Subcutaneous adipose tissue (tissue), 4 donors: ENCODE data around the gene RCC1. TPM values are rescaled to one million over a fixed set of nuclear protein-coding genes. Genes with fewer than 3 reads are reported as not detected.

Experiments
- CTCF ChIP-seq: fragments of 450-650 bp; IDR thresholded peaks from one replicate; pipeline ENCODE4 v1.5.1; 2016; ENCODE audit warnings: low read depth, mild to moderate bottlenecking, control low read depth, antibody characterized with exemption, moderate library complexity
- total RNA-seq, 4 donors: library from RNA; depleted of rRNA; stranded (reverse); fragments of >200 nt; gene quantifications; one replicate each; pipeline ENCODE4 v1.1.0, GENCODE V29; 2016

Gene RCC1
- total RNA-seq, 4 donors from 2014 or later, result 13.9 to 32.3 (median 19.4) TPM

- no peak for TF ChIP-seq CTCF
Observed at GRCh38 chr1:28480308-28480707, 25.5 kb upstream of the RCC1 start.

DNA sequence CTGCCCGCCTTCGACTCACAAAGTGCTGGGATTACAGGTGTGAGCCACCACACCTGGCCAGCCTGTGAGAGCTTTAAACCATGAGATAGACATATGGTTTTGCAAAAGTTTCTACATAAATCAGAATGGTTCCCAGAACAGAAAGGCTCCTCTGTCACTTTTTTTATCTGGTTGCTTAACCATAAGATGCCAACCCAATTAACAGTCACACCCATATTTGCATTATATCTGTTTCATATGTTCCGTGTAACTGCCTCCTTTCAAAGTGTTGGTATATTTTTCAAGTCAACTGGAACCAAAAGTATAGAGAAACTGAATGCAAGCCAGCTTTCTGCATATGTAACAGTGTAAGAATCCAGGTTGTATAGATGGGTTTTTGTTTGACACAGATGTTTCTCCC lies 23.7 kb upstream of the RCC1 start:
- TF ChIP-seq CTCF, result no peak

DNA sequence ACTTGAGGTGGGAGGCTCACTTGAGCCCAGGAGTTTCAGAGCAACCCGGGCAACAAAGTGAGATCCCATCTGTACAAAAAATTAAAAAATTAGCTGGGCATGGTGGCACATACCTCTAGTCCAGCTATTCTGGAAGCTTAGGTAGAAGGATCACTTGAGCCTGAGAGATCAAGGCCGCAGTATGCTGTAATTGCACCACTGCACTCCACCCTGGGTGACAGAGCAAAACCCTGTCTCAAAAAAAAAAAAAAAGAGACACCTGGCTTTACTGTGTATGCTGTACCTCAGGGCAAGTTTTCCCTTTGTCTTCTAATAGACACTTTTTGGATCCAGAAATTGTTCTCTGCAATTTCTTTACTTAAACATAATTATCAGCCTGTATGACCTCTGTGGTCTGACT lies 23.1 kb upstream of the RCC1 start:
- no peak for TF ChIP-seq CTCF

DNA sequence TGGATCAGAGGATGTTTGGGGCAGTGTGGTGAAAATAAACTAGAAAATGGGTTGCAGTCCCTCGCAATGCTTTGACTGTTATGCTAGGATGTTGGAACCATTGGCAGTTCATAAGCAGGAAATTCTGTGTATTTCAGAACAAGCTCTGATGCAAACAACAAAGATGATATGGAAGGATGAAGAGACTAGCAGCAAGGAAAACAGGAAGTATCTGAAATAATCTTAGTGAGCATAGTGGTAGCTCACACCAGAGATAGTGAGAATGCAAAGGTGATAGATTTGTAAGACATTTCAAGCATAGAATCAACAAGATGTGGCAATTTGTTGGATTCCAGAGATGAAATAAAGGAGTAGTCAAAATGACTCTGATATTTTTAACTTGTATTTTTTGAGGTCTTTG lies 11.1 kb upstream of the RCC1 start:
- TF ChIP-seq CTCF, result no peak

GRCh38 chr1:28499553-28499952 lies 6.3 kb upstream of the RCC1 start:
- no peak for TF ChIP-seq CTCF

- no peak for TF ChIP-seq CTCF
Observed at GRCh38 chr1:28501925-28502324, 3.9 kb upstream of the RCC1 start.

DNA sequence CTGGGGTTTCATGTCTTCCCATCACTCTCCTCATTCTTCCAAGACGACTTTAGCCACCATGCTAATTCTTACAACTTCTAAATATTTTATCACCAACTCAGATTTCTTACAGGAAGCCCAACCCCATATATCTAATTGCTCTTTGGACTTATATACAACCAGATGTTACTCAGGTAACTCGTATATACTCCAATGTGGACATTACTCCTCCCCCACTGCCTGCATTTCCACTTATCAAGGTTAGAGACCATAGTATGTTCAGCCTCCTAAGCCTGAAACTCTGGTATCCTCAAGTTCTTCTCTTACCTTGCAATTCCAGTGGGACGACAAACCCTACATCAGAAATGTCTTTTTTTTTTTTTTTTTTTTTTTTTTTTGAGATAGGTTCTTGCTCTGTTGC lies 2.7 kb upstream of the RCC1 start:
- no peak for TF ChIP-seq CTCF

GRCh38 chr1:28506907-28507246 lies 1.0 kb downstream of the RCC1 start:
- TF ChIP-seq CTCF, result no peak
